HEK293 (cell line): ENCODE data around the gene FOXO1.

ENCODE experiments used
- SP2 ChIP-seq: fragments of 450-650 bp; formaldehyde crosslinking; IDR thresholded peaks from 2 replicates; pipeline ENCODE4 v1.5.1; 2016; ENCODE audit warnings: missing biosample characterization, missing genetic modification characterization
- ZNF549 ChIP-seq: fragments of 450-650 bp; IDR thresholded peaks from 2 replicates; pipeline ENCODE4 v1.5.1; 2018; ENCODE audit warnings: missing biosample characterization, missing genetic modification characterization, mild to moderate bottlenecking, inconsistent platforms, moderate library complexity
- ZSCAN30 ChIP-seq: fragments of 450-650 bp; IDR thresholded peaks from 2 replicates; pipeline ENCODE4 v1.5.1; 2018; ENCODE audit warnings: missing biosample characterization, mild to moderate bottlenecking, missing genetic modification characterization, moderate library complexity
- TF ChIP-seq, protein P1 (sequence below): fragments of 450-650 bp; formaldehyde crosslinking; IDR thresholded peaks from 2 replicates; pipeline ENCODE4 v1.5.1; 2017; ENCODE audit warnings: missing biosample characterization, missing genetic modification characterization

- TF ChIP-seq, protein P1, sequence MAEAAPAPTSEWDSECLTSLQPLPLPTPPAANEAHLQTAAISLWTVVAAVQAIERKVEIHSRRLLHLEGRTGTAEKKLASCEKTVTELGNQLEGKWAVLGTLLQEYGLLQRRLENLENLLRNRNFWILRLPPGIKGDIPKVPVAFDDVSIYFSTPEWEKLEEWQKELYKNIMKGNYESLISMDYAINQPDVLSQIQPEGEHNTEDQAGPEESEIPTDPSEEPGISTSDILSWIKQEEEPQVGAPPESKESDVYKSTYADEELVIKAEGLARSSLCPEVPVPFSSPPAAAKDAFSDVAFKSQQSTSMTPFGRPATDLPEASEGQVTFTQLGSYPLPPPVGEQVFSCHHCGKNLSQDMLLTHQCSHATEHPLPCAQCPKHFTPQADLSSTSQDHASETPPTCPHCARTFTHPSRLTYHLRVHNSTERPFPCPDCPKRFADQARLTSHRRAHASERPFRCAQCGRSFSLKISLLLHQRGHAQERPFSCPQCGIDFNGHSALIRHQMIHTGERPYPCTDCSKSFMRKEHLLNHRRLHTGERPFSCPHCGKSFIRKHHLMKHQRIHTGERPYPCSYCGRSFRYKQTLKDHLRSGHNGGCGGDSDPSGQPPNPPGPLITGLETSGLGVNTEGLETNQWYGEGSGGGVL (tag by site-specific recombination) = no peak
- TF ChIP-seq ZSCAN30 (tag by site-specific recombination) (no peak), ZNF549 (tag by site-specific recombination) (no peak), SP2 (tag by site-specific recombination) (no peak)
These were observed 82.7 kb downstream of the FOXO1 start for GRCh38 chr13:40583738-40584137.
